ENCODE measurements around the gene HACD4.

- TF ChIP-seq TAF1 (IDR thresholded peaks at IDR 0.05; ENCODE audit: borderline replicate concordance, low read depth, low read length) (no peak), POLR2AphosphoS5 (IDR thresholded peaks at IDR 0.05; ENCODE audit: low read depth, low read length) (no peak), POLR2A (IDR thresholded peaks at IDR 0.05; ENCODE audit: low read depth, low read length) (no peak)
Observed at GRCh38 chr9:20990867-20991266, 40.6 kb downstream of the HACD4 start.
